Measurements from ENCODE around the gene PLAAT4.
"Not testable (repeated sequence)": the region's sequence is repeated elsewhere in the genome, so short reads cannot be mapped to it uniquely, and the experiment has no call there.

PLAAT4 gene

GRCh38 chr11:63511048-63511748 is 25.4 kb upstream of the PLAAT4 start:
- no peak for DNase-seq

GRCh38 chr11:63512816-63513215 is 23.8 kb upstream of the PLAAT4 start:
- no peak for DNase-seq

- no peak for DNase-seq
Measured at GRCh38 chr11:63516109-63516508, 20.5 kb upstream of the PLAAT4 start.

- no peak for DNase-seq
Measured at GRCh38 chr11:63517156-63517555, 19.5 kb upstream of the PLAAT4 start.

- DNase-seq = no peak
Measured at GRCh38 chr11:63518548-63518947, 18.1 kb upstream of the PLAAT4 start.

GRCh38 chr11:63520606-63521170 is 15.9 kb upstream of the PLAAT4 start:
- DNase-seq = no peak

- DNase-seq = no peak
Measured at GRCh38 chr11:63521896-63522295, 14.7 kb upstream of the PLAAT4 start.

- DNase-seq = no peak
Measured at GRCh38 chr11:63523151-63523550, 13.5 kb upstream of the PLAAT4 start.

- no peak for DNase-seq
Measured at GRCh38 chr11:63527667-63528066, 8.9 kb upstream of the PLAAT4 start.

- DNase-seq = not testable (repeated sequence)
Measured at GRCh38 chr11:63528156-63528555, 8.5 kb upstream of the PLAAT4 start.

- DNase-seq = not testable (repeated sequence)
Measured at GRCh38 chr11:63528729-63529278, 7.8 kb upstream of the PLAAT4 start.

- not testable (repeated sequence) for DNase-seq
Measured at GRCh38 chr11:63529373-63529772, 7.2 kb upstream of the PLAAT4 start.

GRCh38 chr11:63530021-63530420 is 6.6 kb upstream of the PLAAT4 start:
- no peak for DNase-seq

GRCh38 chr11:63531074-63531792 is 5.4 kb upstream of the PLAAT4 start:
- DNase-seq = peak; percentile 69

GRCh38 chr11:63532117-63532516 is 4.5 kb upstream of the PLAAT4 start:
- no peak for DNase-seq

- peak; percentile 21 for DNase-seq
Measured at GRCh38 chr11:63532799-63533475, 3.7 kb upstream of the PLAAT4 start.

GRCh38 chr11:63534076-63534475 is 2.5 kb upstream of the PLAAT4 start:
- DNase-seq = no peak

GRCh38 chr11:63534895-63535461 is 1.6 kb upstream of the PLAAT4 start:
- DNase-seq = no peak

- peak; percentile 62 for DNase-seq
Measured at GRCh38 chr11:63535734-63536133, 874 bp upstream of the PLAAT4 start.

GRCh38 chr11:63537293-63538101 is 889 bp downstream of the PLAAT4 start:
- peak; percentile 35 for DNase-seq

GRCh38 chr11:63542506-63542905 is 5.9 kb downstream of the PLAAT4 start:
- not testable (repeated sequence) for DNase-seq

GRCh38 chr11:63543711-63544110 is 7.1 kb downstream of the PLAAT4 start:
- no peak for DNase-seq
